ENCODE measurements around the gene FGFR2. TPM values are rescaled to one million over a fixed set of nuclear protein-coding genes. Genes with fewer than 3 reads are reported as not detected.

FGFR2 gene
- total RNA-seq, 2 experiments from 2014 or later: 0.14 to 0.22 TPM

GRCh38 chr10:121519411-121519810 lies 78.8 kb downstream of the FGFR2 start:
- H3K4me1 ChIP-seq (ENCODE audit: insufficient read depth, low read length): peaks cover 3% of the 10 kb centered on the region
- H3K9me3 Mint-ChIP-seq: peaks cover 2% of the 10 kb centered on the region
- no peak overlapping the region for H3K27ac Mint-ChIP-seq
- no peaks in the 10 kb centered on the region for H3K27me3 ChIP-seq (ENCODE audit: control insufficient read depth in 1 of 2, insufficient read depth in 2 of 2, low read length in 2 of 2)
- no peak overlapping the region for H3K4me3 Mint-ChIP-seq
- no peak overlapping the region for H3K4me3 ChIP-seq (ENCODE audit: low read length)
- no peaks in the 10 kb centered on the region for H3K36me3 ChIP-seq (ENCODE audit: insufficient read depth, low read length)
- no peak for TF ChIP-seq CTCF (IDR thresholded peaks at IDR 0.05)
- no peaks in the 10 kb centered on the region for H3K4me1 Mint-ChIP-seq (ENCODE audit: low read depth)
- no peak for ATAC-seq (ENCODE audit: poor library complexity)
- no peaks in the 10 kb centered on the region for H3K36me3 Mint-ChIP-seq (ENCODE audit: low read depth)
- DNase-seq: no peak
- no peaks in the 10 kb centered on the region for H3K27me3 Mint-ChIP-seq
- intact Hi-C loops (cut with DNase I, micrococcal nuclease): no loop called here
- no peak overlapping the region for H3K27ac ChIP-seq (ENCODE audit: low read depth in 1 of 2, low read length in 2 of 2)
- POLR2A ChIA-PET: no interaction called here
- H3K9me3 ChIP-seq (ENCODE audit: control insufficient read depth in 1 of 2, insufficient read depth in 1 of 2, low read length in 2 of 2): peaks cover 0 to 15% of the 10 kb centered on the region in 2 experiments
- CTCF ChIA-PET: no interaction called here

GRCh38 chr10:121518333-121518732 lies 79.9 kb downstream of the FGFR2 start:
- no peaks in the 10 kb centered on the region for H3K36me3 Mint-ChIP-seq (ENCODE audit: low read depth)
- no peak overlapping the region for H3K4me3 Mint-ChIP-seq
- CTCF ChIA-PET: no interaction called here
- Histone ChIP-seq H3K4me3 (ENCODE audit: low read length) (no peak overlapping the region), H3K36me3 (ENCODE audit: insufficient read depth, low read length) (no peaks in the 10 kb centered on the region), H3K9me3 (ENCODE audit: control insufficient read depth in 1 of 2, insufficient read depth in 1 of 2, low read length in 2 of 2) (peaks cover 0 to 15% of the 10 kb centered on the region in 2 experiments), H3K4me1 (ENCODE audit: insufficient read depth, low read length) (peaks cover 3% of the 10 kb centered on the region), H3K27ac (ENCODE audit: low read depth in 1 of 2, low read length in 2 of 2) (no peak overlapping the region), H3K27me3 (ENCODE audit: control insufficient read depth in 1 of 2, insufficient read depth in 2 of 2, low read length in 2 of 2) (no peaks in the 10 kb centered on the region)
- peaks cover 2% of the 10 kb centered on the region for H3K9me3 Mint-ChIP-seq
- POLR2A ChIA-PET: no interaction called here
- DNase-seq (no peak), ATAC-seq (ENCODE audit: poor library complexity) (no peak)
- no peak overlapping the region for H3K27ac Mint-ChIP-seq
- no peak for TF ChIP-seq CTCF (IDR thresholded peaks at IDR 0.05)
- intact Hi-C loops (cut with DNase I, micrococcal nuclease): no loop called here
- H3K4me1 Mint-ChIP-seq (ENCODE audit: low read depth): no peaks in the 10 kb centered on the region
- no peaks in the 10 kb centered on the region for H3K27me3 Mint-ChIP-seq

GRCh38 chr10:121516093-121516865 lies 82.0 kb downstream of the FGFR2 start:
- Mint-ChIP-seq H3K9me3 (no peaks in the 10 kb centered on the region), H3K4me3 (peak overlapping the region; percentile 31), H3K4me1 (ENCODE audit: low read depth) (no peaks in the 10 kb centered on the region), H3K27me3 (no peaks in the 10 kb centered on the region), H3K27ac (no peak overlapping the region), H3K36me3 (ENCODE audit: low read depth) (no peaks in the 10 kb centered on the region)
- H3K36me3 ChIP-seq (ENCODE audit: insufficient read depth, low read length): no peaks in the 10 kb centered on the region
- TF ChIP-seq CTCF (IDR thresholded peaks at IDR 0.05): no peak
- POLR2A ChIA-PET: no interaction called here
- peaks cover 0 to 12% of the 10 kb centered on the region in 2 experiments for H3K9me3 ChIP-seq (ENCODE audit: control insufficient read depth in 1 of 2, insufficient read depth in 1 of 2, low read length in 2 of 2)
- no peak for ATAC-seq (ENCODE audit: poor library complexity)
- no peaks in the 10 kb centered on the region for H3K27me3 ChIP-seq (ENCODE audit: control insufficient read depth in 1 of 2, insufficient read depth in 2 of 2, low read length in 2 of 2)
- peaks cover 3% of the 10 kb centered on the region for H3K4me1 ChIP-seq (ENCODE audit: insufficient read depth, low read length)
- intact Hi-C loops (cut with DNase I, micrococcal nuclease): no loop called here
- no peak for DNase-seq
- CTCF ChIA-PET: no interaction called here
- no peak overlapping the region for H3K27ac ChIP-seq (ENCODE audit: low read depth in 1 of 2, low read length in 2 of 2)
- peak overlapping the region; percentile 32 for H3K4me3 ChIP-seq (ENCODE audit: low read length)

Measured in CD4-positive, alpha-beta T cell (primary cell).